Kidney glomerular epithelial cell (primary cell): ENCODE measurements around the gene MARVELD1.

Experiments
- DNase-seq: peaks from one replicate; lab custom pipeline; 2025; lab: John Stamatoyannopoulos, UW

MARVELD1 gene

DNA sequence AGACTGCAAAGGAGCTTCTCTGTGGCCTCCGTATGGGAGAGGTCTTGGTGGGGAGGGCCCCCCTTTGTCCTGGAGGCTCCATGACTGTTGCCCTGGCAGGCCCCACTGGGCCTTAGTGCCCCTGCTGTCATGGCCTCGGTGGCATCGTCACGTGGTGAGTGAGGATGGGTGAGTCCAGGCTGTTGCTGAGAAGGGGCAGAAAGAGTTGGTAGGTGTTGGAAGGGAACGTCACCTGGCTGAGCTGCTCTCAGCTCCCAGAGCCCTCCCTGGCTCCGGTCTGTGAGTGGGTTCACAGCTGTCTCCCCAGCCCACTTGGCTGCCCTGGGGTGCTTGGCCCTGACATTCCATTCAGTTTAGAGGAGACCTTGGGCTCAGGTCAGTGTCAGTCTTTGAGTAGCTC lies 42.2 kb downstream of the MARVELD1 start:
- DNase-seq, result no peak

DNA sequence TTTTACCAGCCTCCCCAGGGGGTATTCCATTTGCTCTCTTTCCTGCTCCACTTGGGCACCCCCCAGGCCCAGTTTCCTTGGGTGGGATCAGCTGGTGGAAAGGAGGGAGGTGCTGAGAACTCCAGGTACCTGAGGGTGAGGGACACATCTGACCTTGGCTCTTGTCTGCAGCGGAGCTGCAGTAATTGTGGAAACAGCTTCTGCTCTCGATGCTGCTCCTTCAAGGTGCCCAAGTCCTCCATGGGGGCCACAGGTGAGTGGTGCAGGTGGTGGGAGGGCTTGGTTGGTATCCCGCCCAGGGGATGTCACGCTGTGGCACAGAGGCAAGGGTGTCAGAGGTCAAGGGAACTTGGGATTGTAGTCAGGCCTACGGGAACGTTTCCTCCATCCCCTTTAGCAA lies 43.9 kb downstream of the MARVELD1 start:
- DNase-seq, result no peak

DNA sequence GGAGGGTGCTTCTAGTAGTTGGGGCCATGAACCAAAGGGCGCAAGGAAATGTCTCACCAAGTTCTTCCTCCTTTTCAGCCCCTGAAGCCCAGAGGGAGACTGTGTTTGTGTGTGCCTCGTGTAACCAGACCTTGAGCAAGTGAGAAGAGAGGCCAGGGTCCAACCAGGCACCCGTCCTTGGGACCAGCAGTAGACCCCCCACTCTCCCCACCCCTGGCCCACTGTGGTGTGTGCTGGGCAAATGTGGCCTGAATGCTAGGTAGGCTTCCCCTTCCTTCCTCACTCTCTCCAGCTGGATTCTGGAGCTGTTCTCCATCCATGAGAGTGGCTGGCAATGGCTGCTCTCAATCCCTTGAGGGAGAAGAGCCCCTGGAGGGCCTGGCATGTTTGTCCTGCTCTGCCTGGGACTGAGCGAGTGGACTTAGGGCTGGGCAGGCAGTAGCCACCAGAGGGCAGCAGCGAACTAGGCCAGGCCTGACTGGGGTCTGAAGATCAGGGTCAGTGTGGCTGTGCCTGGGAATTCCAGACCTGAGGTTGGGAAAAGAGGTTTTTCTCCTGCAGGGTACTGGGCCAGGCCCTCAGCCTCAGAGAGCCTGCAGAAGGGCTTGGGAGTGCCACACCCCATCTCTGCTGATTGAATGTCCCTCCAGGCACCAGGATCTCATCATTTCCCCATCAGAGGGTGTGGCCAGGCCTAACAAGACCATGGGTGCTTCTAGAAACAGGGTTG lies 45.8 kb downstream of the MARVELD1 start:
- DNase-seq, result peak; percentile 51

DNA sequence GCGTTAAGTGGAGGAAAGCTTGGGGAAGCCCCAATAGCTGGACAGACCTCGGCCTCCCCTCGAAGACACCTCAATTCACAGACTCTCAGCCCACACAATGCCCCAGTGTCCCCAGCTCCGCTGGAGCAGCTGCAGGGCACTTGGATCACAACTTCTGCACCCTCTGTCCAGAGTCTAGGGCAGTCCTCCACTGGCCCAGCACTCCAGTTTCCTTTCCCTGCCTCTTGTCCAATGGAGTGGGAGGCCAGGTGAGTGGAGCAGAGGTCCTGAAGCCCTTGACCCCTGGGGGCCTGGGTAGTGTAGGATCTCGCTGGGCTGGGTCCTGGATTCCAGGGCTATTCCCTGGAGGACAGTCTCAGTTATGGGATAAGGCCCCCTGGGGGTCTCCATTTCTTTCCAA lies 46.4 kb downstream of the MARVELD1 start:
- no peak for DNase-seq

DNA sequence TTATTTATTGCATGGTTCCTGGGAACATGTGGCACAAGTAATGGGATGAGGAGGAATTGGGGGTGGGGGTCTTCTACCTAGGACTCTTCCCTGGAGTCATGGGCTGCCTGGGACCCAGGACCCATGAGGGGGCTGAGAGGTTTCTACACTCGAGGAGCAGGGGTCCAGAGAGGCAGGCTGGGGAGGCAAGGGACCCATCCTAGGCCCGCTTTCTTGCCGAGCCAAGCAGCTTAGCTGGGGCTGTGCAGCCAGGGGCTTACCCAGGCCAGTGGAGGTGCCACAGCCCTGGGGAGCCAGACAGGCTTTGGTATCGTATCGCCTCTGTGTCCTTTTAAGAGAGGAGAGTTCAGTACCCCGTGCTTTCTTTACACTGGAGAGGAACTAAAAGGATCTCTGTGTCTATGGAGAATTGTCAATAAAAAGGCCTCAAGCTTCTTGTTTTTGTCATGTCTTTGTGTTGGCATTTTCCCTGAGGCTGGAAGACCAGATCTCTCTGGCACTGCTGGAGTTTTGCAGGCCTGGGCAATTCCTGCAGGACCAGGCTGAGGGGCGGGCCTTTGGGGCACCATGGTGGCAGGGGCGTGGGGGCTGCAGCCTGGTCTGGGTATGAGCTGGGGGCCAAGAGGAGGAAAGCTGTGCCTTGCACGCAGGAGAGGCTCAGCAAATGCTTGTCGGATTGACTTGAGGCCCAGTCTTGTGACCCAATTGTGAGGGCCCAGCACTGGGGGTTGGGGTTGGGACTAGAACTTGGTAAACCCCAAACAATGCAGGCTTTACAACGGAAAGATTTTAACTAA lies 47.1 kb downstream of the MARVELD1 start:
- DNase-seq, result no peak

DNA sequence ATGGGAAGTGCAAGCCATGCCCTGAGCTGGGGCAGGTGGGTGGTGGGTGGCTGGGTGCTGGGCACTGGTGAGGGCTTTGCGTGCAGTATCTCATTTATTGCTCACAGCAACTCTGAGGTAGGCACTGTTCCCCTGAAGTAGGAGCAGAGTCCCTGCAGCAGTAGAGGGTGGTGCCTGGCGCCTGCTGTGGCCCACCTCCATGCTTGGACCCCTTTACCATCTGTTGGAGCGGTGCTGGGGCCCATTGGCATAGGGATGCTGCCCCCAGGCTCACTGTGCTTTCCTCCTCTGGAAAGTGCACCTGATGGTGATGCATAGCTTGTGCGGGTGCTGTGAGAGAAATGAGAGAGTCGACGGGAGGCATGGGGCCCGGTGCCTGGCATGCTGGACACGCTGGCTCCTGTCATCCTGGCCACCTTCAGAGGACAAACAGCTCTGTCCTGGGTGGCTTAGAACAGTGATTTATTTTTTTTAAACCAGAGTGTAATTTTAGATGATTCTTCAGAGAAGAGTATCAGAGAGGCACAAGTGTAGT lies 47.9 kb downstream of the MARVELD1 start:
- DNase-seq, result no peak

DNA sequence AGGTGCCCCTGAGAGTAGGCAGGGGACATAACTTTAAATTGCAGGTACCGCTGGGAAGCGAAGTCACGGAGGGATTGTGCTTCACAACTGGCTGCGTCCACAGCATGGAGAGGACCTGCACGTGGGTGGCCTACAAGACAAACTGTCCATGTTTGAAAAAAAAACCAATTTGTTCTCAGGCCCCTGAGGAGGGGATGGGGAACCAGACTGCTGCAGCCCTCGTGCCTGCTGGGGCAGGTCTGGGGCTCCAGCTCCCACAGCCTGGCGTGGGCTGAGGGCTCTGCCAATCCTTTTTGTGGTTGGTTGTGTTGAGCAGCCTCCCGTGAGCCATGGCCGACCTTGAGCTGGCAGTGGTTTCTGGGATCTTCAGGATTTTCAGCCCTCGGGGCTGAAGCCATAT lies 48.5 kb downstream of the MARVELD1 start:
- DNase-seq, result no peak

DNA sequence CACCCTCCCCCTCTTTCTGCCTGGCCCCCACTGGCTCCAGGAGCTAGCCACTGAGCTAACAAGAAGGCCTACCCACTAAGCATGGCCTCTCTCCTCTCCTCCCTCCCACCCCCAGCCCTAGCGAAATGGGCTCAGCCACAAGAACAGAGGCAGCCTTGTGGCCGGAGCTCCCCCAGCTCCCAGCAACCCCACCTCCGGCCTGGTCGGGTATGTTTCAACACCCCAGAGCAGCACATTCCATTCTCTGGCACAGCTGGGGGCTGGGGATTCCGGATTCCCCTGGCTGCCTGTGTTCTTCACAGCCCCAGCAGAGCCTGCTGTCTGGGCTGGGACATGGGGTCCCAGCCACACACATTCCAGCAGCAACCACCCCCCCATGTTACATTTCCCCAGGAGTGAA lies 49.3 kb downstream of the MARVELD1 start:
- DNase-seq, result peak; percentile 18

DNA sequence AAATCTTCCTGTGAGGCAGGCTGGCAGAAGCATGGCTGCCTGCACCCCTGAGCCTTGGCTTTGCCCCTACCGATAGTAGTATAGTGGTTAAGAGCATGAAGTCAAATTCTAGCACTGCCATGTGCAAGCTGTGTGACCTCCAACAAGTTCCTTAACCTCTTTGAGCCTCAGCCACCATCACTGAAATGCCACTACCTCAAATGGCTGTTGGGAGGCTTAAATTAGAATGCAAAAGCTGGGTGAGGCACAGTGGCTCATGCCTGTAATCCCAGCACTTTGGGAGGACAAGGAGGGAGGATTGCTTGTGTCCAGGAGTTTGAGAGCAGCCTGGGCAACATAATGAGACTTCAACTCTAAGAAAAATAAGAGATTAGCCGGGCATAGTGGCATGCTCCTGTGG lies 49.9 kb downstream of the MARVELD1 start:
- DNase-seq, result no peak

DNA sequence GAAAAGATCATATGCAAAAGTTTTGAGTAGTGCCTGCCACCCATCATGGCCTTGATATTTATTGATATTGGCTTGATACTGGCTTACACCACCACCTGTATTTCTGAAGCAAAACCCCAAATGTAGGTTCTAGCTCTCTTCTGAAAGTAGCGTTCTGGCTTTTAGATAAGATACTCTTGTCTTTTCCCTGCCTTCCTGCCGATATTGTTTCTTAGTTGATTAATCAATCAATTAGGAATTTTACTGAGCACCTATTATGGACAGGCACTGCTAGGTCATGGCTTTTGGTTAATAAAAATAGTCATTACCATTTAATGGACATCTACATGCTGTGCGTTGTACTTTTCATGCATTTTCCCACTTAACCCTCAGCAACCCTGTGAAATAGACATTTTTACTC lies 50.4 kb downstream of the MARVELD1 start:
- DNase-seq, result no peak

DNA sequence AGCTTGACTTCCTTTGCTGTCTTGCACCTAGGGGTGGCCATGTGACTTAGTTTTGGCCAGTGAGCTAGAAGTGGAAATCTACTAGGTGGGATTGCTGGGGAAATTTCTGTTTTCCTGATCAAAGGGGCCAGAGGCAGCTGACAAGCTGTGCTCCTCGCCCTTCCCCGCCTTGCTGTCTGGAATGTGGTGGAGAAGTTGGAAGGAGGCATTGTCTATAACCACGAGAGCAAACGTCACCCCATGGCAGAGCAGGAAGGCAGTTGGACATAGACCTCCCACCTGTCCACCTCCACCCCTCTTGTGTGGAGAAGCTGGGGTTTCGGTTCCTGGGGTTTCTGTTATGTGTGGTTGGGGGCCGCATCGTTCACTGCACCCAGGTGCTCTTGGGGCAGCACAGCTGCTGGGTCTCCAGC lies 51.0 kb downstream of the MARVELD1 start:
- no peak for DNase-seq

DNA sequence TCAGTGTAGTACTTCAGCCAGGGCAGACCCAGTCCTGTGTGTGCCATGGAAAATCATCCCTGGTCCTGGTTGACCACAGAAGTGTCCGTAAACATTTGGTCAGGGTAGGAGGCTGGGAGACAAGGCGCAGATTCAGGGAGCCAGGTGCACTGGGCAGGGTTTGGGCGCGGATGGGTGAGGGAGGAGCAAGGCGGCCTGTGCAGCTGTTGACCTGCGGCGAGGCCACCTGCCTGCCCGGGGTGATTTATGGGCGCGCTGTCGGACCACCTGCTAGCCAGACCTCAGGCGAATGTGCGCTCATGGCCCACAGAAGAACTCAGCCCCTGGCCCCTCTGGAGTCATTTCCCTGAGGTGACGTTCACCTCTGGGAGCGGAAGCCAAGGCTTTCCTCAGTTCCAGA lies 51.7 kb downstream of the MARVELD1 start:
- no peak for DNase-seq

DNA sequence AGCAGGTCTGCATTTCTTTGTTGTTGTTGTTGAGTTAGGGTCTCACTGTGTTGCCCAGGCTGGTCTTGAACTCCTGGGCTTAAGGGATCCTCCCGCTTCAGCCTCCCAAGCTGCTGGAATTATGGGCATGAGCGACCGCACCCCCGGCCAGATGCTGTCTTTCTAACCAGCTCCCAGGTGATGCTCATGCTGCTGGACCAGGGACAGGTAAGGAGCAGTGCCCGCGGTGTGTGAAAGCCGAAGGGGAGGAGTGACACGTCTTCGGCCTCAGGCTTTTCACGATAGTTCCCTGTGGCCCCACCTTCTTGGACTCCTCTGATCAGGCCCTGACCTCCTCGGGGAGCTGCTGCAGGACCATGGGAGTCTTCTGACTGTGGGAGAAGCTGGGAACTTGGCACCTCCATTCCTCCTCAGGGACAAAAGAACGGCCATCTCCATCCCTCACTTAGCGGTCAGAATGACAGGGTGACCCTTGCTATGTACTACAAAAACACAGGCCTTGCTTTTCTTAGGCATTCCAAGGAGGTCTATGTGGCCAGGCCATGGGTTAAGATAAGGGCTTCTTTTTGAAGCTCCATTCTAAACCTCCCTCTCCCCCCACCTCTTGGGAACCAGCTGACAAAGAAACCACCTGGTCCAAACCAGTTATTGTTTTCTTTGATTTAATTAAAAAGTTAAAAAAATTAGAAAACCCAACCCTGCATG lies 52.7 kb downstream of the MARVELD1 start:
- no peak for DNase-seq

DNA sequence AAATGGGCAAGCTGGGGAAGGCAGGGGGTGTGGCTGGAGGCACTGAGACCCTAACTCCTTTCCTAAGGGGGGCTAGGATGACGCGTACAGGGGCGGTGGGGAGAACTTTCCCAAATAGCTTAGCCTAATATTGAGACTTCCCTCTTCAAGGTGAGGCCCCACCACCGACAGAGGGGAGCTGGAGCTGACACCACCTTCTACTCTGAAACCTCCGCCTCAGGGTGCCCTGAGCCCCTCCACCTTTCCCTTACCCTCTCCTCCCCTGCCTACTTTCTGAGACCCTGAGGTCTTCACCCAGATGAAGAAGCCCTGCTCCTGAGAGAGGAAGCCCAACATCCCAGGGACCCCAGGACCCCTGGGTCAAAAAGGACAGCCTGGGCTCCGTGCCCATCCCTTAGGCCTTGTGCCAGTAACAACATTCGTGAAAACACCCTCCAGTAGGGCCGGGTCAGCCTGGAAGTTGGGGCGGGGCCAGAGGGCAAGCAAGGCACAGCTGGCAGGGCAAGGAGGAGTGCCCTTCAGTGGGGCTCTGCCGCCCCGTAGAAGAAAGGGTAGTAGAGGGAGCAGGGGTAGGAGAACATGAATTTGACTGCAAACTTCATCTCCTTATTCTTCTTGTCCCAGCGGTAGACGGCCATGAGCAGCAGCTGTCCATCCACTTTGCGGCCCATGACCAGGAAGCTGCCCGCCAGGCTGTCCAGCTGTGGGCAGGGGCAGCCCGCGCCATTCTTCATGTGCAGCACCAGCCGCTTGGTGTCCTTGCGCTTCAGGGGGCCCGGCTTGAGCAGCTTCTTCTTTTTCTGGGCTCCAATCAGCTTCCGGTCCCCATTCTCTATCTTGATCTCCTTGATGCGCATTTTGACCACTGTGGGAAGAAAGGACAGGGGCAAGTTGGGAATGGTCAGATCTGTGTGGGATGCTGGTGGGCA lies 53.7 kb downstream of the MARVELD1 start:
- DNase-seq, result no peak
